CD4-positive, alpha-beta T cell treated with Interferon alpha-2 for 1 hour (primary cell): ENCODE measurements around the gene SPATA19.
"Not testable (repeated sequence)": the region's sequence is repeated elsewhere in the genome, so short reads cannot be mapped to it uniquely, and the experiment has no call there.

ENCODE experiments used
- DNase-seq, 2 donors: peaks; one replicate each; pipeline ENCODE4 v3.0.0-alpha.2; 2020 to 2022

SPATA19 gene, protein sequence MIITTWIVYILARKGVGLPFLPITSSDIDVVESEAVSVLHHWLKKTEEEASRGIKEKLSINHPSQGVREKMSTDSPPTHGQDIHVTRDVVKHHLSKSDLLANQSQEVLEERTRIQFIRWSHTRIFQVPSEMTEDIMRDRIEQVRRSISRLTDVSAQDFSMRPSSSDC

DNA sequence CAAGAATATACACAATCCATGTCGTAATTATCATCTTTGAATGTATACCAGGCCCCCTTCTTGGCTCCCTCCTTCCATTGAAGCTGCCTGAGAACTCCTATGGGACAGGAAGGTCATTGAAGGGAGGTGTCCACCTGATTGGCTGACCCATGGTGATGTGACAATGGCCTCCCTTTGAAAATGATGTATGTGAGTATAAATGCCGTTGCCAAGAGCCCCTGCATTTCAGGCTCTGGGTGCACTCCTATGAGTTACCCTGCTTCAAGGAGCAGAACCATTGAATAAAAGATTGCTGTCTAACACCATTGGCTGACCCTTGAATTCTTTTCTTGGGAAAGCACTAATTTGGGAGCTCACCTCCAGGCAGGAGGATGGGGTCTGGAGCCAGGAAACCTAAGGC is at the start of gene SPATA19:
Gene SPATA19, minus strand, starts transcription at position 101 of the 400 bp plus-strand sequence. Its CDS starts 67 bp downstream, at position 34.
- no peak for DNase-seq

DNA sequence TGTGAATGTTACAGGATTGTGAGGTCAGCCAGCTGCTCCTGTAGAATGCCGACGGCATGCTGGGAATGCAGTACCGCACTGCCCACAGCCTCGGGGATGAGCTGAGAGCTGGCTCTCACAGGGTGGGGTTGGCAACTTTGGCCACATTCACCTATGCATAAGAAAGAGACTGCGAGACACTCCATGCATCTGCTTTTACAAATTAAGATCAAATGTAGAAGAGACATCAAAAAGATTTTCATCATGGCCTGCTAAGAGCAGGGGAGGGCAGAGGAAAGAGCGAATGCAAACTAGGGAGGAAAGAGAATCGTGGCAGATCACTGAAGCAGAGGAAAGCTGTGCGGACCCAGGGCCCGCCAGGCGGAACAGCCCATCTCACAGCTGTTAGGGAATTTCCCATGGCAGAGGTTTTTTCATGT is 49.8 kb upstream of the SPATA19 start:
- no peak for DNase-seq

DNA sequence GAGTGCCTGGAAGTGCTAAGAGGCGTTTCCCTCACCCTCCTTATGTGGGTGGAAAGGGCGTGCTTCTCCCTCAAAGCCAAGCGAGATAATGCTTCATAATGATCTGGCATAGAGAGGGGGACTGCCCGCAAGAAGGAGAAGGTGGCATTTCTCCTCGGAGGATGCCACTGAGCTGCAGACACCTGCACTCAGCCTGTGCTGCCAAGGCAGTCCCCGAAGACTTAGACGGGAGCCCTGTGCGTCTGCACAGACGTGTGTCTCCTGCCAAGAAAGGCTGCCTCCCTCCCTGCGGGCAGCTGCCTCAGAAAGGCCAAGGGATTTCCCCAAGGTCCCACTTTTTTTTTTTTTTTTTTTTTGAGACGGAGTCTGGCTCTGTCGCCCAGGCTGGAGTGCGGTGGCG is 48.1 kb upstream of the SPATA19 start:
- no peak for DNase-seq

DNA sequence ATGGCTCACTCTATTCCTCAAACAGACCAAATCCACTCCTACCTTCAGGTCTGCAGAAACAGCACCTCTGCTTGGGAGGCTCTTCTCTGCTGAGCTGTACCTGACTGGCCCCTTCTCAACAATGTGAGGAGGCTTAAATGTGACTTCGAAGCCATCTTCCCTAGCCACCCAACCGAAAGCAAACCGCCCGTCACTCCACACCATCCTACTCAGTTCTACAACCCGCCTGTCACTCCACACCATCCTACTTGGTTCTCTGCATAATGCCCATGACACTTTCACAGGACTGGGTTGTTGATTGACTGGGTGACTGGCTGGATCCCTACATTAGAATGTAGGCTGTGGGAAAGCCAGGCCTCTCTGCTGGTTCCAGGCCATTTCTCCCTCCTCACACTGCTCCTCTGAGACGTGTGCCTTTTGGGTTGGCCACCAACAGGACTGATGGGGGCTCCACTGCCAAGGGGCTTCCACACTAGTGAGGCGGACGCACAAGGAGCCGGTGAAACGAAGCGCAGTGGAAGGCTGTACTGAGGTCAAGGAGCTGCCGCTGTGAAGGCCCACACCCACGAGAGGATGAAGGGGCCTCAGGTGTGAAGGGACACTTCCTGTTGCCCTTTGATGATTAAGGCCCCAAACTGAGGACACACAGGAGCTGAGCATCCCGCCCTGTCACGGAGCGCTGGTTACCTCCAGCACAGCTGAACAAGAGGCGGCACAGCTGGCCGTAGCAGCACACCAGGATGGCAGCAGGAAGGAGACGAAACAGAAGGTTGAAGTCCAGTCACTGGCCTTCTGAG is 47.5 kb upstream of the SPATA19 start:
- DNase-seq = no peak

DNA sequence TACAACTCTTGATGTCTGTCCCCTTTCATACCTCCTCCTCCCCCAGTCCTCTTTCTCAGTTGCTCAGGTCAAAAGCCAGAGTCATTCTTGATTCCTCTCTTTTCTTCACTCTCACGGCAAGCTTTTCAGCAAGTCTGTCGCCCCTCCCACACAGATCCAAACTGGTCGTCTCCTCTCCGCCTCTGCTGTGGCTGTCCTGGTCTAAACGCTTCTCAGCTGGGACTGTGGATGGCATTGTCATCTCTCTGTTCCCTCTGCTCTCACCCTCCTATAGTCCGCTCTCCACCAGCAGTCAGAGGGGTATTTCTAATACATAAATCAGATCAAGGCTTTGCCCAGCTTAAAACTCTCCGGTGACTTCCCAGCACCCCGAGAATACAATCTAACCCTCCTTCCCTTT is 46.8 kb upstream of the SPATA19 start:
- no peak for DNase-seq

DNA sequence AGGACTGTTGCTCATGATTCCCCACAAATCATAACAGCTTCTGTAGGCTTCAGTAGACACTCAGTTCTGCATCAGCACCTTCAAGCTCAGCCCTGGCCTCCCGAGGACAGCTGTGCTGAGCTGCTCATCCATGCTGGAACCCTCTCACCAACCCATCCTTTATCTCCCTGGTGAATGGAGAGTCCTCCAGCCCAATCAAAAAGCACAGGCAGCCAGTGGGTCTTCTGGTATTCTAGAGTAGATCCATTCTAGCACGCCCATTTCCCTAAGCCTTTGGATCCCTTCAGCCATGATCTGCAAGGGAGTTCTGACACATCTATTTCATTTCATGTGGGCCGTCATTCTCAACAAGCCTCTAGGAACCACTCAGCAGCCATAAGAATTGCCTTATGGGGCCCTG is 44.6 kb upstream of the SPATA19 start:
- no peak for DNase-seq

DNA sequence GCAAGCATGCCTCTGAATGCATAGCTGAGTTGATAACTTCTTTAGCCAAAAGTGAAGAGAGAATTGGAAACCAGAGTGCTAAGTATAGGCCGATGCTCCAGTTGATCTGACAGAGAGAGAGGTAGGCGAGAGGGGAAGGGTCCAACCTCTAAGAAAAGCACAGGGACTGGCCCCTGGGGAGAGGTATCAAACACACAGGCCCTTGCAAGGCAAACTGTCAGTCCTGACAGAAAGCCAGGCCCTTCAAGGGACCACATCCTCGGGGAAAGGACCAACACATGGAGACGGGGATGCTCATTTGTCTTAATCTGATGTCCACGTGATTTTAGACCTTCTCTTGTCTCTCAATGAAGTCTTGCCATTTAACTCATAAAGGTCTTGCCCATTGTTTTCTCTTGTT is 43.9 kb upstream of the SPATA19 start:
- no peak for DNase-seq

DNA sequence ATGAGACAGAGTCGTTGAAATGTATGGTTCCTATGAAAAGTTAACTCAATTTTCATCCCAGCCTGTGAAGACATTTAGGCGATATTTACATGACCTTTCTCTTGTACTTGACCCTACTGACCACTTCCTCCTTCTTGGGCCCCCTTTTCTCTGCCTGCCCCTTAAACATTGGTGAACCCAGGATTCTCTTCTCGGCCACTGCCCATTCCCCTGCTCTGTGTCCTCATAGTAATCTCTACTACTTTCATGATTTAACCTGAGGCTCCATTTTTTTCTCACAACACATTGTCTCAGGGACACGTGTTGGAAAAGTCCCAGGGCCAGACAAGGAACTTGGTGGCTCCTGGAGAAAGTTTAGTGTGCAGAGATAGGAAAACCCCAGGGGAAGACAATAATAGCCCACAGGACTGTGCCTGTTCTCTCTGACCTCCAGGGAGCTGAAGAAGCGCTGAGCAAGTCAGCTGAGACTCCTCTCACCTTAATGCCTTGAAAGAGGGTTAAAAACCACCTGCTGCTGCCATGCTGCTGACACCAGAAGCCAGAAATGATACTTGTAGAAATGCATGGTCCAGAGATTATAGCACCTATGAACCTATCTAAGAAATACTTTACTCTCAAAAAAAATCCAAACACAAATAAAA is 42.5 kb upstream of the SPATA19 start:
- no peak for DNase-seq

DNA sequence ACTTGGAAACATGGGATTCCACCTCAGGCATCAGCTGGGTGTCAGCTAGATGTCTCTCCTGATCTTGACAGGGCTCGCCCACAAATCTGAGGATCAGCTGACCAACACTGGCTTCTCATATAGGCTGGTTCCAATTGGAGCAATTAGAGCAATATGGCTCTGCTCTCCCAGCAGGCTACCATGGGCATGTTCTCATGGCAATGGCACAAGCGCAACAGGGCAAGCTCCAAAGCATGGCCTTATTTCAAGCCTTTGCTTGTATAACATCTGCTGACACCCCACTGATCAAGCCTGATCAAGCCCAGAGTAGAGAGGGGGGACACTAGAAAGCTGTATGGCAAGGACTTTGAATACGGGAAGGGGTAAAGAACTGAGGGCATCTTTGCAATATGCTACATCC is 40.7 kb upstream of the SPATA19 start:
- no peak for DNase-seq

DNA sequence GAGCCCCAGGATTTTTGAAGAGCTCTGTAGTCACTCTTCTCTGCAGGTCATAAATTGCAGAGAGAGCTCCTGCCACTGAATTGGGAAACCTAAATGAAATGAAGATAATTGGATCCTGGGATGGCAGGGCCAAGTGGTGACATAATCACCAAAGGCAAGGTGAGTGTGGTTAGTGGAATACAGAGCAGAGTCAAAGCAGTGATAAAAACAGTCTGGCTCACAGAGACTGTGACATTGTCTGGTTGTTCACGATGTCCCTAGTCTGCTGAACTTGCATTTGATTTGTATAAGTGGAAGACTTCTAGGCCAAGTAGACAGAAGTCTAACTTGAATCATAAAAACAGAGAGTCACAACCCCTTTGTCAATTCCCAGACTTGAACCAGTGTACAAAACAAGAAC is 26.8 kb upstream of the SPATA19 start:
- no peak for DNase-seq

DNA sequence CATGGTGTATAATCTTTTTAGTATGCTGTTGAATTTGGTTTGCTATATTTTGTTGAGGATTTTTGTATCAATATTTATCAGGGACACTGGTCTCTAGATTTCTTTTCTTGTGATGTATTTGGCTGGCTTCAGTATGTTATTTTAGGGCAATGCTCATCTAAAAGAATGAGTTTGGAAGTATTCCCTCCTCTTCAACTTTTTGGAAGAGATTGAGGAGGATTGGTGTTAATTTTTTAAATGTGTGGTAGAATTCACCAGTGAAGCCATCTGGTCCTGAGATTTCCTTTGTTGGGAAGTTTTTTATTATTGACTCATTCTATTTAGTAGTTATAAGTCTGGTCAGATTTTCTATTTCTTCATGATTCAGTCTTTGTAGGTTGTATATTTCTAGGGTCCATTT is 22.1 kb upstream of the SPATA19 start:
- DNase-seq = no peak

DNA sequence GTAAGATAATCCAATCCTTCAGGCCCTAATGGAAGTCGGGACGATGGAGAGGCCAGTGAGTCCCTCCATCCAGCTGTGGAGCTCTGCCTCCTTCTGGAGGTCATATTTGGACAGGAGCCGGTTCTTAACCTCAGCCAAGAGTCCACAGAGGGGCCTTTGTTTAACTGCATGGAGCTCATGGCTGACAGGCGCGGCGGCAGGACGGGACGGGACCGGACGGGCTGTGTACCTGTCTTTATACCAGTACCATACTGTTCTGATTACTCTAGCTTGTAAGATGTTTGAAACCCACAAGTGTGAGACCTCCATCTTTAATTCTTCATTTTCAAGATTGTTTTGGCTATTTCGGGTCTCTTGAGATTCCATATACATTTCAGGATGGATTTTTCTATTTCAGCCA is 20.2 kb upstream of the SPATA19 start:
- no peak for DNase-seq

DNA sequence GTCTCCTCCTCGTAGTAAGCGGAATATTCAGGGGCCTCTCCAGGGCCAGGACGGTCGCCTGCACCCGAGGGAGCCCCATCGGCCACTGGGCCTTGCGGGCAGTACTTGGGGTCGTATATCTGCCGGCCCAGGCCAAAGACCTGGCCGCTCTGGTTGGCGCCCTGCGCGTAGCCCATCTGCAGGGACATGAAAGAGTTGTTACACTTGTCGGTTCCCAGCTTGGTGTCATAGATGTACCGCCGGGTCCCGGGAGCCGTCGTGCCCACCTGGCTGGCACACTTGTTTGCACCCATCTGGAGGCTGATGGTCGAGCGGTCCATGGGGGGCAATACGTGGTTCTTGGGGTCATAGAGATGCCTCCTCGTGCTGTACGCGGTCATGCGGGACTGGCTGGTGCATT is 19.4 kb upstream of the SPATA19 start:
- no peak for DNase-seq

DNA sequence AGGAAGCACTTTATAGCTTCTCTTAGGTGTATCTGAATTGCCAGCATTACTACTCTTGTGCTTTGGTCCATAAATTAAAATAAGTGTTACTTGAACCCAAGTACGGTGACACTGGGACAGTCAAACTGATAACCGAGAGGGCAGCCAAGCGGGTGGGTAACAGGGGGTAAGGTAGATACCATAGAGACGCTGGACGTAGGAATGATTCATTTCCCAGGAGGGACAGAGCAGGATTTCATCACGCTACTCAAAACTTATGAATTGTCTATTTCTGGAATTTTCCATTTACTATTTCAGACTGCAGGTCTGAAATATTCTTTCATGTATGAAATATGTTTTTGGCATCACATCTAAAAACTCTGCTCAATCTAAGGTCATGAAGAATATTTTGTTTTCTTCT is 14.8 kb upstream of the SPATA19 start:
- no peak for DNase-seq

DNA sequence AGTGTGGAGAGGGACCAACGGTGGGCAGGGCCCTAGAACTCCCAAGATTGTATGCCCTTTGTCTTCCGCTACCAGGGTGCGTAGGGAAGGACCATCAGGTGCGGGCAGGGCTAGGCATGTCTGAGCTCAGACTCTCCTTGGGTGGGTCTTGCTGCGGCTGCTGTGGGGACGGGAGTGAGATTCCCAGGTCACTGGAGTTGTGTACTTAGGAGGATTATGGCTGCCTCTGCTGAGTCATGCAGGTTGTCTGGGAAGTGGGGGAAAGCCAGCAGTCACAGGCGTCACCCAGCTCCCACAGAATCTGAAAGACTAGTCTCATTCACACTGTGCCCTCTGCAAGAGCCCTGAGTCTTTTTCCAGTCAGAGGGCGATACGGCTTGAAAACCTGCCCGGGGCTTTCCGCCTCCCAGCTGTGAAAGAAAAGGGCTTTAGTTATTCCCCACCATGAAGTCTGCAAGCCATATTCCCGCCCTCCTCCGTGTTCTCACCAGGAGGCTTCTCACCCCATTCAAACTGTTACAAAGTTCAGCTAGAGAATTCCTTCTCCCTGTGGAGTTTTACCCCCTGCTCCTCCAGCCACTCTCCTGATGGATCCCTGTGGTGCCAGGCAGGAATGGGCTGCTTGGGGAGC is 9.1 kb upstream of the SPATA19 start:
- DNase-seq = not testable (repeated sequence)

DNA sequence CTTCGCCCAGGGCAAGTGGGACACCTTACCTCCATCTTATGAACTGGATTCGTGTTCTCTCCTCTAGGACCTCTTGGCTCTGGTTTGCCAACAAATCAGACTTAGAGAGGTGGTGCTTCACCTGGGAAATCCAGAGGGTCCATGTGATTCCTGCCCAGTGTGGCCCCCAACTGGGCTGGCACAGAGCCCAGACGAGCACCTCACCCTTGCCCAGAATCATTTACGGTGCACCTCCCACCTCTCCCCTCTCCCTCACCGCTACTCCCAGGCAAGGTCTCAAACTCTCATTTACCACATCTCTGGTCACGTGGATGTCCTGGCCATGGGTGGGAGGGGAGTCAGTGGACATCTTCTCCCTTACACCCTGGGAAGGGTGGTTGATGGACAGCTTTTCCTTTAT is 1.1 kb downstream of the SPATA19 start:
- no peak for DNase-seq

DNA sequence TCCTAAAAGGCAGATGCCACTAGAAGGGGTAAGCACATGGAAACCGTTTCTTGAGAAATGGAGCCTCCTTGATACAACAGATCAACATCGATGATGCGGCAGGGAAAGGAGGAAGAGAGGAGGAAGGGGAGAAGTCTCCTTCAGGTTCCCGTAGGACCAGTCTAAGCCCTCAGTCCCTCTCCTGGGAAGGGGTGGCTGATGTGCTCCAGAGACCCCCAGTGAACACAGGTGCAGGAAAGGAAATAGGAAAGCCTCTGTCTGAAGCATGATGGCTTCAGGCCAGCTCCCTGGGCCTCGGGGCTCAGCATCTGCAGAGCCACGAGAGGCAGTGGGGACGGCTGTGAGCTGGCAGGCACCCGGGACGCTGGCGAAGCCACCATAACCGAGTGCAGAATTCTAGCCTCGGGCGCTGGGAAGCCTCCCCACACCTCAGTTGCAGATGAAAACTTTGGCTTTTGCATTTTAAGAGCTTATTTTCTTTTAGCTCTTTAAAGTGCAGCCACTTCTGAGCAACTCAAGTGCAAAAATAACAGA is 1.8 kb downstream of the SPATA19 start:
- no peak for DNase-seq

DNA sequence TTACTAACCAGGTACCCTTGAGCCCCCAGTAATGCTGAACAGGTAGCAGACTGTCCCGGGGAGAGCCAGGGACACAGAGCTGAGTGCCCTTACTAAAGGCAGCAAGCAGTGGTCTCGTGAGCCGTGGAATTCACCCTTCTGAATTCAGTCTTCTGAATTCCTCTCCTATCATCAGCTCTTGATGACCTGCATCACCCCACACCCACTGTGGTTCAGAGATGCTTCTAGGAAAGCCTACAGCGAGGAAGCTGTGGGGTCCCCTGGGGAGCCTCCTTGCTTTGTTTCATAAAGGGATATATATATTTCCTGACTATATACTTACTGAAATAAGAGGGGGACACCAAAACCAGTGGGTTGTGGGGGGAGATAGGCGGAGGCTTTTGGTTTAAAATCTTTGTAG is 2.6 kb downstream of the SPATA19 start:
- DNase-seq = no peak

DNA sequence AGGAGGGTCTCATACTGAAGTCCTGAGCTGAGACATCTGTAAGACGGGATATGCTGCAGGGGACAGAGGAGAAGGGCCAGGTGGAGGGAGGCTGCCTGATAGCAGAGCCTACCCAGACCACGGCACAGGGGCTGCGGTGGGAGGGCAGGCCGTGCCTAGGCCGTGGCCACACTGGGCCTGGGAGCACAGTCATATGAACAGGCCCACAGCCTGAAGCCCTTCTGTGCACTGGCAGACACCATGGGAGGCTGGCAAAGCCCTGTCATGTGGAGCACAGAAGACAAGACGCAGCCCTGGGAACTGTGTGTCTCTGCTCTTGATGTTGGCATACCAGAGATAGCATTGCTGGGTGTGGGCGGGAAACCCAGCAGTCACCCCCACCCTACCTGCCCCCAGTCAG is 3.3 kb downstream of the SPATA19 start:
- no peak for DNase-seq

DNA sequence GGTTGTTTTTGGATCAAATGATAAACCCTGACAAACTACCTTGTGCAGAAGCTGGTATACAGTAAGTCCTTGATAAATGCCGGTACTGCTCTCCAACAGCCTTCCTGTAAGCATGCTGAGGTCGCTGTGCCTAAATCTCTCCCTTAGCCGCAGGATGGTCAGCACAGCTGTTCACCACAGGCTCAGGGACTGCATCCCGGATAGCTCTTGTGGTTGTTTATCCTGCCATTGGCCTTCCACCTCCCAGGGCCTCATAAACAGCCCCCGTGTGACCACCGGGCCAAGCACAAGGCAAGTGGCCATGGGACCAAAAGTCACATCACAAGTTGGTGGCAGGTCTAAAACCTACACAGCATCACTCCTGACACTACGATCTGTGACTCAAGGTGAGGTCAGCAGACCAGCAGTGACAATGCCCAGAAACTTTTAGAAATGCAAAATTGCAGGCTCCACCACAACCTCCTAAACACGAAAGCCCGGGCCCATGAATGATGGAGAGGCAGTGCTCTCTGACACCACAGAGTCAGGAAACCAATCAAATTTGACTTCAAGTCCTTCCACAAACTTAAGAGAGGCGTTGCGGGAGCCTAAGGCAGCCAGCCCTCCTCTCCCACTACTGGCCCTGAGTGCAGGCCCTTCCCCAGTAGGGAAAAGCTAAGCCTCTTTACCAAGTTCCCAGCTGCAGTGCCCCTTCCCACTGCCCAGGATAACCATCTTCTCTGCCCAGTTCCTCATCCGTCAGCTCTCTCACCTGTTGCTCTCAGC is 3.9 kb downstream of the SPATA19 start:
- DNase-seq = no peak

DNA sequence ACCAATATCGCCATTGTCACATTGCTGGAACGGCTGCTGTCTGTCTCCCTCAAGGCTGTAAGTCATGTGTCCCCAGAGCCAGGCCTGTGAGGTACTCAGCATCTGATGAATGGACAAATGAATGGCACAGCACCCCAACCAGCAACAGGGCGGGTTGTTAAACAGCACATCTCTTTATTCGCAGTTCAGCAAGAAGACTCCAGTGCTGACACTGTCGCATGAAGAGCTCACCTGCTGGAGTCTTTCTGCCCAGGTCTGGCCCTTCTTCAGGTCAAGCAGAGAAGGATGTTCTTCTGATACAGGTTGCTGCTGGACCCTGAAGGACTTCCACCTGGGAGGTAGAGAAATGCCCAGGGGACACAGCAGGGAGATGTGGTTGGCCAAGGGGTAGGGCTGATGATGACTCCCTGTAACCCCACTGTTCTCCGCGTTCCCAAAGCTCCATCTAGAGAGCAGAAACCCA is 4.8 kb downstream of the SPATA19 start:
- DNase-seq = no peak
